ENCODE measurements around the gene TMEM54.

TMEM54 gene

DNA sequence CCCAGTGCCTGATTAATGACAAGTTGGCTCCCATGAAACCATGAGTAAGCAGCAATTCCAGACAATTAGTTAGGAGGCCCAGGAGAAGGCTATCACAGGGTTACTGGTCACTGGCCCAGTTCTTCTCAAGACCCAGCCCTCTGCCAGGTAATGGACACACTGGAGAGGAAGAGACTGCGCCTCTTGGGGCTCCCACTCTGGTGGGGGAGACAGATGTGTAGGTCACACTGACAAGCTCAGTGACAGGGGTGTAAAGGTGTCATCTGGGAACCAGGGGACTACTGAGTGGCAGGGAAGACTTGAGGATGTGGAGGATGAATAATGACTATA is 10.0 kb downstream of the TMEM54 start:
- Histone ChIP-seq H3K4me1 (ENCODE audit: control insufficient read depth in 5 of 5, insufficient read depth in 5 of 5, low read length in 5 of 5) (peaks cover 1 to 16% (median 13%) of the 10 kb centered on the region in 5 donors), H3K9me3 (ENCODE audit: control insufficient read depth in 5 of 5, low read length in 5 of 5) (peaks cover 0 to 3% (median 0%) of the 10 kb centered on the region in 5 donors), H3K27me3 (ENCODE audit: control insufficient read depth in 5 of 5, insufficient read depth in 4 of 5, low read length in 5 of 5) (peaks cover 22 to 53% (median 45%) of the 10 kb centered on the region in 5 donors), H3K36me3 (ENCODE audit: control insufficient read depth in 5 of 5, insufficient read depth in 5 of 5, low read length in 5 of 5) (no peaks in the 10 kb centered on the region), H3K27ac (ENCODE audit: low read depth, low read length) (no peak overlapping the region), H3K9ac (ENCODE audit: low read length in 5 of 5) (no peak overlapping the region), H3K4me3 (ENCODE audit: low read depth in 1 of 5, low read length in 5 of 5) (no peak overlapping the region)

DNA sequence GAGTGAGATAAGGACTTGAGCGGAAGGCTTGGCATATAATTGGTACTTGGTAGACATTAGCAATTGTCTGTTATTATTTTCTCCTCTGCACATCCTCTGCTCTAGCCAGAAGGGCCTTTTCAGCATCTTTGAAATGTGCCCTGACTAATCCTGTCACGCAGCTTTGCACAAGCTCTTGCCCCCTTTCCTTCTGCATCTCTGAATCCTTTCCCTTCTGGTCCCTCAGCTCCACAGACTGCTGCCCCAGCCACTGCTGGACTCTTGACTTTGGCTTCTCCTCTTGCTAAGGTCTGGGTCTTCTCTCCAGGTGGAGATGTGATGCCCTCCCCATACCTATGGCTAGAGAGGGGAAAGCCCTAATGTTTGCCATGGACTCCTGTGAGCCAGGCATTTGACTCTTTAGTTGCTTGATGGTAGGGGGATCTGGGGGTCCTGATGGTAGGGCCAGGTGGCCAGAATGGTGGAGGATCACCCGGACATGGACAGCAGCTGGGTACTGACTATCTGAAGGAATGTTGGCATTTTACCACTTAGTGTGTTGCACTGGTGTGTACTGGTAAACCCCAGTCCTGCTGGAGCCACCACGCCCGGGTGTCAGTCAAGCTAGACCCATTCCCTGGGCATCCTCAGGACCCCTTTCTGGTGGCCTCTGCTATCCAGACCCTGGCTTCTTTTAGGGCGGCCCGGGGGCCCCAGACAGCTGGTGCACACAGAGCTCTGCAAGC is 10.5 kb downstream of the TMEM54 start:
- Histone ChIP-seq H3K9ac (ENCODE audit: low read length in 5 of 5) (no peak overlapping the region), H3K9me3 (ENCODE audit: control insufficient read depth in 5 of 5, low read length in 5 of 5) (peaks cover 0 to 3% (median 0%) of the 10 kb centered on the region in 5 donors), H3K27me3 (ENCODE audit: control insufficient read depth in 5 of 5, insufficient read depth in 4 of 5, low read length in 5 of 5) (peaks cover 22 to 57% (median 50%) of the 10 kb centered on the region in 5 donors), H3K27ac (ENCODE audit: low read depth, low read length) (no peak overlapping the region), H3K36me3 (ENCODE audit: control insufficient read depth in 5 of 5, insufficient read depth in 5 of 5, low read length in 5 of 5) (no peaks in the 10 kb centered on the region), H3K4me3 (ENCODE audit: low read depth in 1 of 5, low read length in 5 of 5) (no peak overlapping the region), H3K4me1 (ENCODE audit: control insufficient read depth in 5 of 5, insufficient read depth in 5 of 5, low read length in 5 of 5) (peaks cover 1 to 19% (median 13%) of the 10 kb centered on the region in 5 donors)

DNA sequence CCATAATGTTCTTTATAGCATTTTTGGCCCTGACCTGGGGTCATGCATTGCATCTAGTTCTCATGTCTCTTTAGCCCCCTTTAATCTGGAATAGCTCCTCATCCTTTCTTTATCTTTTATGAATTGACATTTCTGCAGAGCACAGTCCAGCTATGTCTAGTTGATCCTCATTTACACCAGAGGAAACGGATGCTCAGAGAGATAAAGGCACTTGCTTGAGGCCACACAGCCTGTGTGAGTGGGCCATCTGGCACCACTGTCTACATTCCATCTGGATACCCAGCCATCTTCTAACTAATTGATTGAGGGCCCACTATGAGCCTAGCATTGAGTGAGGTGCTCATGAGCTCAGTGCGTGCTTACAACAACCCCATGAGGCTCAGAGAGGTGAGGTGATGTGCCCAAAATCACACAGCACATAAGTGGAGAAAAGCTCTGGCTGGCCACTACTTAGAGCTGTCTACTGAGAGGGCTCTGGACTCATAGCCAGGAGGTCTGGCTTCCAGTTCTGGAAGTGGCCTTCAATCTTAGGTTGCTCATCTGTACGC is 11.4 kb downstream of the TMEM54 start:
- peaks cover 1 to 19% (median 13%) of the 10 kb centered on the region in 5 donors for H3K4me1 ChIP-seq (ENCODE audit: control insufficient read depth in 5 of 5, insufficient read depth in 5 of 5, low read length in 5 of 5)
- peaks cover 0 to 3% (median 0%) of the 10 kb centered on the region in 5 donors for H3K9me3 ChIP-seq (ENCODE audit: control insufficient read depth in 5 of 5, low read length in 5 of 5)
- no peak overlapping the region for H3K4me3 ChIP-seq (ENCODE audit: low read depth in 1 of 5, low read length in 5 of 5)
- no peak overlapping the region for H3K27ac ChIP-seq (ENCODE audit: low read depth, low read length)
- peaks cover 30 to 65% (median 56%) of the 10 kb centered on the region in 5 donors for H3K27me3 ChIP-seq (ENCODE audit: control insufficient read depth in 5 of 5, insufficient read depth in 4 of 5, low read length in 5 of 5)
- no peaks in the 10 kb centered on the region for H3K36me3 ChIP-seq (ENCODE audit: control insufficient read depth in 5 of 5, insufficient read depth in 5 of 5, low read length in 5 of 5)
- H3K9ac ChIP-seq (ENCODE audit: low read length in 5 of 5): no peak overlapping the region

DNA sequence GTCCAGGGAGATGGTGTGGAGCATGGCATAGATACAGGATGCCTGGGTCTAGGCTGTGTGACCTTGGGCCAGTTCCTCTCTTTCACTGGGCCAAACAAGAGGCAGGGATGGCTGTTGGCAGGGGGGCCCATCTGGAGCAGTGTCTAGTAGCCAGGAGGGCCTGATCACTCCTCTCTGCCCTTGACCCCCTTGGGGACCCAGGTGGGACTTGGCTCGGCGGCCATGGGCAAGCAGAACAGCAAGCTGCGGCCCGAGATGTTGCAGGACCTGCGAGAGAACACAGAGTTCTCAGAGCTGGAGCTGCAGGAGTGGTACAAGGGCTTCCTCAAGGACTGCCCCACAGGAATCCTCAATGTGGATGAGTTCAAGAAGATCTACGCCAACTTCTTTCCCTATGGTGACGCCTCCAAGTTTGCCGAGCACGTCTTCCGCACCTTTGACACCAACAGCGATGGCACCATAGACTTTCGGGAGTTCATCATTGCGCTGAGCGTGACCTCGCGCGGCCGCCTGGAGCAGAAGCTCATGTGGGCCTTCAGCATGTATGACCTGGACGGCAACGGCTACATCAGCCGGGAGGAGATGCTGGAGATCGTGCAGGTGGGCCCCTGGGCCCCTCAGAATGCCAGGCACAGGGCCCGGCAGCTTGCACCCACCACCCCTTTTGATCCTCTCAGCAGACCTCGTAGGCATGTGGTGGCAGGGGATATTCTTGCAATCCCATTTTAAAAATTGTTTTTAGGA is 12.3 kb downstream of the TMEM54 start:
- Histone ChIP-seq H3K36me3 (ENCODE audit: control insufficient read depth in 5 of 5, insufficient read depth in 5 of 5, low read length in 5 of 5) (no peaks in the 10 kb centered on the region), H3K27me3 (ENCODE audit: control insufficient read depth in 5 of 5, insufficient read depth in 4 of 5, low read length in 5 of 5) (peaks cover 30 to 71% (median 61%) of the 10 kb centered on the region in 5 donors), H3K27ac (ENCODE audit: low read depth, low read length) (no peak overlapping the region), H3K4me3 (ENCODE audit: low read depth in 1 of 5, low read length in 5 of 5) (no peak overlapping the region), H3K9ac (ENCODE audit: low read length in 5 of 5) (no peak overlapping the region), H3K9me3 (ENCODE audit: control insufficient read depth in 5 of 5, low read length in 5 of 5) (peaks cover 0 to 3% (median 0%) of the 10 kb centered on the region in 5 donors), H3K4me1 (ENCODE audit: control insufficient read depth in 5 of 5, insufficient read depth in 5 of 5, low read length in 5 of 5) (peaks cover 1 to 16% (median 13%) of the 10 kb centered on the region in 5 donors)

DNA sequence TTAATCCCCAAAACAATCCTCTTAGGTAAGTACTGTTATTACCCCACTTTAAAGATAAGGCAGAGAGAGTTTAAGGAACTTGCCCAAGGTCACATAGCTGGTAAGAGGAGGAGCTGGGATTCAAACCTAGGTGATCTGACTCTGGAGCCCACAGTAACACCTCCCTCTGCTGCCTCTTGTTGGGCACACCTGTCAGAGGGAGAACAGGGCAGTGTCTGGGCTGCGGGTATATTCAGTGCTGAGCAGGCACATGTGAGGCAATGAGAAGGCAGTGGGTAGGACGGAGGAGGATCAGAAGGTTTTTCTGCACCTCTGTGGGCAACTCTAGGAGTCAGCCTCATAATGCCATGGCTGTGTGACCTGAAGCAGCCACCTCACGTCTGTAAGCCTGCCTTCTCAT is 13.1 kb downstream of the TMEM54 start:
- peaks cover 0 to 3% (median 0%) of the 10 kb centered on the region in 5 donors for H3K9me3 ChIP-seq (ENCODE audit: control insufficient read depth in 5 of 5, low read length in 5 of 5)
- peaks cover 30 to 68% (median 63%) of the 10 kb centered on the region in 5 donors for H3K27me3 ChIP-seq (ENCODE audit: control insufficient read depth in 5 of 5, insufficient read depth in 4 of 5, low read length in 5 of 5)
- H3K4me1 ChIP-seq (ENCODE audit: control insufficient read depth in 5 of 5, insufficient read depth in 5 of 5, low read length in 5 of 5): peaks cover 1 to 11% (median 6%) of the 10 kb centered on the region in 5 donors
- no peak overlapping the region for H3K27ac ChIP-seq (ENCODE audit: low read depth, low read length)
- H3K4me3 ChIP-seq (ENCODE audit: low read depth in 1 of 5, low read length in 5 of 5): no peak overlapping the region
- no peaks in the 10 kb centered on the region for H3K36me3 ChIP-seq (ENCODE audit: control insufficient read depth in 5 of 5, insufficient read depth in 5 of 5, low read length in 5 of 5)
- no peak overlapping the region for H3K9ac ChIP-seq (ENCODE audit: low read length in 5 of 5)

DNA sequence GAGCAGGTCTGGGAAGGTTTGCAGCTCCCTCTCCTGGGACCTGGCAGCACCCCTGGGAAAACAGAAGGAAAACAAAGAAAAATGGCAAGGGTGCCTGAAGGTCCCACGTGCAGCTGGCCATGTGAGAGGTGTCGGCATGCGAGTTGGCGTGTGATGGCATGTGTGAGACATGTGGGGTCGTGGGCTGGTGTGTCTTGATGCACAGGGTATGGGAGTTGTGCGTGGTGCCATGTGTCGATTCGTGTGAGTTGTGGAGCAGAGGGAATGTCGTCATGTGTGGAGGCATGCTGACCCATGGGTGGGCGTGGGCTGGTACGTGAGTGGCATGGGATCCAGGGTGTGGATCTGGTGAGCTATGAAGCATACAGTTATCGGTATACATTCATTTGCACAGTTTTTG is 13.6 kb downstream of the TMEM54 start:
- Histone ChIP-seq H3K4me3 (ENCODE audit: low read depth in 1 of 5, low read length in 5 of 5) (no peak overlapping the region), H3K4me1 (ENCODE audit: control insufficient read depth in 5 of 5, insufficient read depth in 5 of 5, low read length in 5 of 5) (peaks cover under 1 to 6% (median 2%) of the 10 kb centered on the region in 5 donors), H3K9ac (ENCODE audit: low read length in 5 of 5) (no peak overlapping the region), H3K27ac (ENCODE audit: low read depth, low read length) (no peak overlapping the region), H3K36me3 (ENCODE audit: control insufficient read depth in 5 of 5, insufficient read depth in 5 of 5, low read length in 5 of 5) (no peaks in the 10 kb centered on the region), H3K9me3 (ENCODE audit: control insufficient read depth in 5 of 5, low read length in 5 of 5) (peaks cover 0 to 1% (median 0%) of the 10 kb centered on the region in 5 donors), H3K27me3 (ENCODE audit: control insufficient read depth in 5 of 5, insufficient read depth in 4 of 5, low read length in 5 of 5) (peaks cover 28 to 66% (median 59%) of the 10 kb centered on the region in 5 donors)

DNA sequence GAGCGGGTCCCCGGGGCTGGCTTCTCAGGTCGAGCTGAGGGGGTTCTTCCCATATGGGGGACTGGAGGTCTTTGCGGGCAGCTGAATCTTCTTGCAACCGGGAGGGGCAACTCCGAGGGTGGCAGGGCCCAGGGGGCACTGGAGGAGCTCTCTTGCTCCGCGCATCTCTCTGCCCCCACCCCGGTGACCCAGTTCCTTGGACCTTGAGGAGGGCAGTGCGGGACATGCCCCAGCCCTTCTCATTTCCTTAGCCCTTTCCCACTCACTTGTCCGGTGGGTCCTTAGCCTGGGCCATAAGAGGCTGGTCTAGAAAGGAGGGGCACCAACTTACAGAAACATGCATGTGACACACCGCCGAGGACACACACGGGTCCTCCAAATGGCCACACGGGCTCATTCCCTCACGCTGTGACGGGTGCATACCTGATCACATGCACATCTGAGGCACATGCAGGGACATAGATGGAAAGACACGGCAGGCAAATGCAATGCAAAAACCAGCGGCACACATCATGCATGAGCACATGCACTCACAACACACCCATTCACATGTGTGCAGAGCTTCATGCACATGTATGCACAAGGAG is 14.3 kb downstream of the TMEM54 start:
- Histone ChIP-seq H3K36me3 (ENCODE audit: control insufficient read depth in 5 of 5, insufficient read depth in 5 of 5, low read length in 5 of 5) (no peaks in the 10 kb centered on the region), H3K27me3 (ENCODE audit: control insufficient read depth in 5 of 5, insufficient read depth in 4 of 5, low read length in 5 of 5) (peaks cover 21 to 59% (median 53%) of the 10 kb centered on the region in 5 donors), H3K4me1 (ENCODE audit: control insufficient read depth in 5 of 5, insufficient read depth in 5 of 5, low read length in 5 of 5) (peaks cover 0 to 8% (median 4%) of the 10 kb centered on the region in 5 donors), H3K4me3 (ENCODE audit: low read depth in 1 of 5, low read length in 5 of 5) (no peak overlapping the region), H3K9ac (ENCODE audit: low read length in 5 of 5) (no peak overlapping the region), H3K27ac (ENCODE audit: low read depth, low read length) (no peak overlapping the region), H3K9me3 (ENCODE audit: control insufficient read depth in 5 of 5, low read length in 5 of 5) (no peaks in the 10 kb centered on the region)

DNA sequence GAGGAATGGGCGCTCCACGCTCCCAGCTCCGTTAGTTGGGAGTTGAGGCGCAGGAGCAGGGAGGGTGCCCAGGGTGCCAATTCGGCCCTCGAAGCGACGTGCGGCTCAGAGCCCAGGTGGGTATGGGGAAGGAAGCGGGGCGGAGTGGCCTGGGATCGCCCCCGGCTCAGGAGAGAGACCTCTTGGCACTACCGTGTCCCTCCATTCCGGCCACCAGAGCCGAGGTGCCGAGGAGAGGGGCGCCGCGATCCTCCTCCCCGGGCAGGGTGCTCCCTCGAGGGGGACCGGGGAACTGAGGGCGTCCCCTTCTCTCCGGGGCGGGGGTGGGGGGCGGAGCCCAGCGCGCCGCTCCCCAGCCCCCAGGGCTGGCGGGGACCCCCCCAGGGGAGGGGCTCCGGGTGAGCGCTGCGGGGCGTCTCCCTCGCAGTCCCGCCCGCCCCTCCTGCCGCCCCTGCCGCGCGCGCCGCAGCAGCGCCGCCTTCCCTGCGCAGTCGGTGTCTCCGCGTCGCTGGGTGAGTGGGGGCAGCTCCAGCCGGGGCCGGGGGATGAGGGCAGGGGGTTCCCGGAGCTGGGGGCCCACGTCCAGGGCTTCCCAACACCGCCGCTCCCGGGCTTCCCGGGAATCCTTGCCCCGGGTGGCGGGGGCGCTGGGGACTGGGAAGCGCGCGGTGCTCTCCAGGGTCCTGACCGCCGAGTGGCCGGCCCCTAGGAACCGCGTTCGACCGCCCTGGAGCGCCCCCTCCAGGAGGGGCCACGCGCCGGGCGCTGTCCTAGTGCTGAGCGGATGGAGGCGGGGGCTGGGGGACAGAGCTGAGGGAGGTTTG is 15.0 kb downstream of the TMEM54 start, which contains the start of gene HPCA:
TSS of gene HPCA (plus strand) at position 488 of the 824 bp plus-strand sequence. CDS start 2,408 bp downstream, outside the sequence.
- Histone ChIP-seq H3K4me3 (ENCODE audit: low read depth in 1 of 5, low read length in 5 of 5) (no peak within 1 kb of the TSS), H3K27me3 (ENCODE audit: control insufficient read depth in 5 of 5, insufficient read depth in 4 of 5, low read length in 5 of 5) (peaks cover 21 to 52% (median 49%) of the 10 kb centered on the region in 5 donors), H3K36me3 (ENCODE audit: control insufficient read depth in 5 of 5, insufficient read depth in 5 of 5, low read length in 5 of 5) (no peaks in the 10 kb centered on the region), H3K9ac (ENCODE audit: low read length in 5 of 5) (no peak within 1 kb of the TSS), H3K4me1 (ENCODE audit: control insufficient read depth in 5 of 5, insufficient read depth in 5 of 5, low read length in 5 of 5) (peaks cover 0 to 9% (median 5%) of the 10 kb centered on the region in 5 donors), H3K27ac (ENCODE audit: low read depth, low read length) (no peak within 1 kb of the TSS), H3K9me3 (ENCODE audit: control insufficient read depth in 5 of 5, low read length in 5 of 5) (no peaks in the 10 kb centered on the region)

DNA sequence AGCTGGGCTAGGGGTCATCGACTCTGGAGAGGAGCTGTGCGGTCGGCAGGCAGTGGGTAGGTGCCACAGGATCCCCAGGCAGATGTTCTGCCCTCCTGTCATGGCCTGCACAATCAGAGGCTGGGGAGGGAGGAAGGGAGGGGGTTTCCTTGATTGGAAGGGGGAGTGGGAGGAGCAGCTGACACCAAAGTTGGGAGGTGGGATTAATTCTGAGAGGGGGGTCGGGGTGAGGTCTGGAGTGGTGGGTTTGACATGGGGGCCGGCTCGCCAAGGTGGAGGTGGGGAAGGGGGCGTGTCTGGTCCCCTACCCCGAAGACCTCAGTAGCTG is 15.5 kb downstream of the TMEM54 start:
- Histone ChIP-seq H3K27ac (ENCODE audit: low read depth, low read length) (no peak overlapping the region), H3K36me3 (ENCODE audit: control insufficient read depth in 5 of 5, insufficient read depth in 5 of 5, low read length in 5 of 5) (no peaks in the 10 kb centered on the region), H3K9ac (ENCODE audit: low read length in 5 of 5) (no peak overlapping the region), H3K4me3 (ENCODE audit: low read depth in 1 of 5, low read length in 5 of 5) (no peak overlapping the region), H3K27me3 (ENCODE audit: control insufficient read depth in 5 of 5, insufficient read depth in 4 of 5, low read length in 5 of 5) (peaks cover 21 to 50% (median 46%) of the 10 kb centered on the region in 5 donors), H3K4me1 (ENCODE audit: control insufficient read depth in 5 of 5, insufficient read depth in 5 of 5, low read length in 5 of 5) (peaks cover 0 to 9% (median 5%) of the 10 kb centered on the region in 5 donors), H3K9me3 (ENCODE audit: control insufficient read depth in 5 of 5, low read length in 5 of 5) (no peaks in the 10 kb centered on the region)

Data from subcutaneous abdominal adipose tissue (tissue), 5 donors.